ENCODE data around the gene NSD2.

NSD2 gene

GRCh38 chr4:1896658-1896991 is 25.4 kb downstream of the NSD2 start:
- TF ChIP-seq REST (IDR thresholded peaks at IDR 0.05; ENCODE audit: insufficient read depth in 1 of 2, low read depth in 2 of 2, low read length in 2 of 2), result no peak
- TF ChIP-seq FOXP2 (optimal IDR thresholded peaks at IDR 0.05; ENCODE audit: borderline replicate concordance, extremely low read depth, extremely low read length, insufficient read depth), result no peak
- no peak for TF ChIP-seq POLR2AphosphoS5 (IDR thresholded peaks at IDR 0.05; ENCODE audit: low read depth, low read length)
- TF ChIP-seq SIN3A (IDR thresholded peaks at IDR 0.05; ENCODE audit: borderline replicate concordance, insufficient read depth, low read length), result no peak
- TF ChIP-seq TAF1 (IDR thresholded peaks at IDR 0.05; ENCODE audit: borderline replicate concordance, insufficient read depth, low read length), result no peak

GRCh38 chr4:1898007-1898406 is 26.8 kb downstream of the NSD2 start:
- TF ChIP-seq POLR2AphosphoS5 (IDR thresholded peaks at IDR 0.05; ENCODE audit: low read depth, low read length) (no peak), REST (IDR thresholded peaks at IDR 0.05; ENCODE audit: insufficient read depth in 1 of 2, low read depth in 2 of 2, low read length in 2 of 2) (no peak), FOXP2 (optimal IDR thresholded peaks at IDR 0.05; ENCODE audit: borderline replicate concordance, extremely low read depth, extremely low read length, insufficient read depth) (no peak), TAF1 (IDR thresholded peaks at IDR 0.05; ENCODE audit: borderline replicate concordance, insufficient read depth, low read length) (no peak), SIN3A (IDR thresholded peaks at IDR 0.05; ENCODE audit: borderline replicate concordance, insufficient read depth, low read length) (no peak)

DNA sequence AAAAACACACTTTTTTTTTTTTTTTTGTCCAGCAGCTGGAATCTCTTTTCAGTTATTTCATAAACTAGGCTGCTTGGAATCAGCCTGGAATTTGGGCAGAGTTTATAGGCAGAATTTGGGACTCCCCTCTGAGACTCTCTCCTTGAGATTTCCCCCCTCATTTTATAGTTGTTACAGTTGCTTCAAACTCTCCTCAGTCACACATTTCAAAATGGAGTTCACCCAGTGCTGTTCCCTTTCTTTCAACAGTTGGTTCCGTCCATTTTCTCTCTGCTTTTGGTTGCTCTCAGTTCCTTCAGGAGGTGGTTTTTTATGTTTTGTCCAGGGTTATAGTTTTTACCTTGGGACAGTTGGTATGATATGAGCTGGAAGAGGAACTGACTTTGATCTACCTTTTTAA is 27.5 kb downstream of the NSD2 start:
- no peak for TF ChIP-seq POLR2AphosphoS5 (IDR thresholded peaks at IDR 0.05; ENCODE audit: low read depth, low read length)

GRCh38 chr4:1899149-1900086 is 28.2 kb downstream of the NSD2 start:
- no peak for TF ChIP-seq TAF1 (IDR thresholded peaks at IDR 0.05; ENCODE audit: borderline replicate concordance, insufficient read depth, low read length)
- TF ChIP-seq POLR2AphosphoS5 (IDR thresholded peaks at IDR 0.05; ENCODE audit: low read depth, low read length), result no peak
- no peak for TF ChIP-seq SIN3A (IDR thresholded peaks at IDR 0.05; ENCODE audit: borderline replicate concordance, insufficient read depth, low read length)
- TF ChIP-seq FOXP2 (optimal IDR thresholded peaks at IDR 0.05; ENCODE audit: borderline replicate concordance, extremely low read depth, extremely low read length, insufficient read depth), result peak; percentile 63

- TF ChIP-seq FOXP2 (optimal IDR thresholded peaks at IDR 0.05; ENCODE audit: borderline replicate concordance, extremely low read depth, extremely low read length, insufficient read depth) (no peak), TAF1 (IDR thresholded peaks at IDR 0.05; ENCODE audit: borderline replicate concordance, insufficient read depth, low read length) (no peak), REST (IDR thresholded peaks at IDR 0.05; ENCODE audit: insufficient read depth in 1 of 2, low read depth in 2 of 2, low read length in 2 of 2) (no peak), POLR2AphosphoS5 (IDR thresholded peaks at IDR 0.05; ENCODE audit: low read depth, low read length) (no peak), SIN3A (IDR thresholded peaks at IDR 0.05; ENCODE audit: borderline replicate concordance, insufficient read depth, low read length) (no peak)
Measured at GRCh38 chr4:1900087-1900433, 28.9 kb downstream of the NSD2 start.

- no peak for TF ChIP-seq POLR2AphosphoS5 (IDR thresholded peaks at IDR 0.05; ENCODE audit: low read depth, low read length)
- TF ChIP-seq SIN3A (IDR thresholded peaks at IDR 0.05; ENCODE audit: borderline replicate concordance, insufficient read depth, low read length), result no peak
- TF ChIP-seq TAF1 (IDR thresholded peaks at IDR 0.05; ENCODE audit: borderline replicate concordance, insufficient read depth, low read length), result no peak
- TF ChIP-seq FOXP2 (optimal IDR thresholded peaks at IDR 0.05; ENCODE audit: borderline replicate concordance, extremely low read depth, extremely low read length, insufficient read depth), result no peak
- no peak for TF ChIP-seq REST (IDR thresholded peaks at IDR 0.05; ENCODE audit: insufficient read depth in 1 of 2, low read depth in 2 of 2, low read length in 2 of 2)
Measured at GRCh38 chr4:1900624-1901023, 29.4 kb downstream of the NSD2 start.

Measured in PFSK-1 (cell line).